Stimulated activated CD4-positive, alpha-beta T cell treated with anti-CD3 and anti-CD28 coated beads, Interleukin-12 subunit alpha, Interleukin-12 subunit beta, amount 100 ng/mL, for 48 hours (primary cell): Measurements from ENCODE around the gene ATP6V0D1.
"Not testable (repeated sequence)": the region's sequence is repeated elsewhere in the genome, so short reads cannot be mapped to it uniquely, and the experiment has no call there.

ENCODE experiments used
- DNase-seq, 3 donors: peaks; one replicate each; pipeline ENCODE4 v3.0.0-alpha.2; 2020; ENCODE audit warnings: low read depth in 2 of 3, low spot score in 1 of 3

Gene ATP6V0D1

DNA sequence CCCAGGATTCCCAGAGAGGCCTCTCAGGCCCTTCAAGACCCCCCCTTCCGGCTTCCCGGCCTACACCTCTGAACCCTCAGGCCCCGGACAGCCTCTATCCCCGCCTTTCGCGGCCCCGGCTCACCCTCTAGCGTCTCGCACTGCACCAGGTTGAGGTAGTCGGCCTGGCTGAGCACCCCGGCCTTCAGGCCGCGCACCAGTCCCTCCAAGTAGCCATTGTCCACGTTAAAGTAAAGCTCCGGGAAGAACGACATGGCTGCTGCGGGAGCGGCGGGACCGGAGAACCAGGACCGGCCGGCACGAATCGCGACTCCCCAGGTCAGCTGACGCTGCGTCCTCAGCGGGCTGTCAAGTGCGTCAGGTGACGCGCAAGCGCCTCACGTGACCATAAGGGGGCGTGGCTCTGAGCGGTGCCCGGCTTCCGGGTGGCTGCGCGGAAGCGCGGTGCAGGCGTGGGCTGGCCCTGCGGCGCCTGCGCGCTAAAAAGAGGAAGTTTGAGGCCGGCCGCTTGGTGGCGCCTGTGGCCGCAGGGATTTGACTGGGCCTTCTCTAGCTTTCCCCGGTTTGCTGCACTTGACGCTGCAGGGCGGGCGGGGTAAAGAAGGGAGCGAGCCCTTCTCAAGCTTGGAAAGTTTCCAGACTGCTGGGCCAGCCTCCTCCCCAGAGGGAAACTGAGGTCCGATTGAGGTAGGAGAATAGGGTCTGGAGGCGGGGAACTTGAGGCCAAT is at the start of gene ATP6V0D1:
ATP6V0D1 (minus strand) TSS at position 325 of the 728 bp plus-strand sequence; CDS start at position 254, 71 bp downstream.
- peak; percentile 96 to 99 (median 98) for DNase-seq

DNA sequence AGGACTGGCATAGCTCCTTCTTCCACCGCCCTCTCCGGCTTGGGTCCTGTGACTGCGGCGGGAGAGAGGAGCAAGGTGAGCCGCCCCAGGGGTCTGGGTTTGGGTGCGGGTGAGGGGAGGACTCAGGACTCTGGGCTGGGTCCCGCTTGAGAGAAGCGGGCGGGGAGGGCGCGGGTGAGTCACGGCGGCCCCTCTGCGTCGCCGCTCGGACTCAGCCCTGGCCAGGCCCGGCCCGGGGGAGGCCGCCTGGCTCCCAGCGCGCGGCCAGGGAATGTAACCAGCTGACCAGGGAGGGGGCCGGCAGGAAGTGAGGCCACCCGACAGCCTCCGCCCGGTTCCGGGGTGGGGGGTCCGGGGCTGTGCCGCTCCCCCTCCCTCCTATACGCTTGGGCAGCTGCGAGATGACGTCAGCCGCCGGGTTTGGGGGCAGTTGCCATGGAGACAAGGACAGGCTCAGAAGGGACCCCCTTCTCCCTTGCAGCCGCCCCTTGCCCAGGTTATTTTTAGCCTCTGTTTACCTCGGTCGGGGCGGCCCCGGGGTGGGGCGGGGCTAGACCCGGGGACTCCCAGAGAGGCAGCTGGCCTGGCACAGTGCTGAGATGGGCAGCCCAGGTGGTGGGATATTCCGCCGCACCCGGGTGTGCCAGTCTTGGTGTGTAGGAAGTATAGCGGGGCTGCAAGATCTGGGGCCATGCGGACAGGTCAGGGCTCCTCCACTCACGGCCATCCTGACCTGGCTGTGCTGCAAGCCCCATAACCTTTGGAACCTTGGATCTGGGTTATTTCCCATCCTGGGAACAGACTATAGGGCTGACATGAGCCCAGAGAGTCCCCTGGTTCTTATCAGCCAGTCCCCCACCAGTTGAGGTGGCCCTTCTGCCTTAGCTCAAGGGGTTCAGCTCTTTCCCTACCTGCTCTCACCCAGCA is 49.3 kb upstream of the ATP6V0D1 start:
- no peak for DNase-seq

DNA sequence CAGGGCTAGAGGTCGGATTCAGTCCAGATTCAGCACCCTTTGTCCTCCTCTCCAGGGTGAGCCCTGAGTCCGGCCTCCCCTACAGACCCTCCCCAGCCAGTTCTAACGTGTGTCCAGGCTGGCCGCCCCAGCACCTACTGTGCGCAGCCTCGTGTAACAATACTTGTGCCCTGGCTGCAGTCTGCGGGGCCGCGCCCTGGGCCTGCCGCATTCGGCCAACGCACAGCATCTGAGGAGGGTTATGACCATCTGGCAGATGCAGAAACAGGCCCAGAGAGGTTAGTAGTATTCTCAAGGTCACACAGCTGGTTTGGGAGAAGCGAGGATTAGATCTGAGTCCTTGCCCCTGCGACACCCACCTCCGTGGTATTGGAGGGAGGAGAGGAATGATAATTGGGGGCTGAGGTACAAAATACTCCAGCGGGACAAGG is 48.6 kb upstream of the ATP6V0D1 start:
- no peak for DNase-seq

DNA sequence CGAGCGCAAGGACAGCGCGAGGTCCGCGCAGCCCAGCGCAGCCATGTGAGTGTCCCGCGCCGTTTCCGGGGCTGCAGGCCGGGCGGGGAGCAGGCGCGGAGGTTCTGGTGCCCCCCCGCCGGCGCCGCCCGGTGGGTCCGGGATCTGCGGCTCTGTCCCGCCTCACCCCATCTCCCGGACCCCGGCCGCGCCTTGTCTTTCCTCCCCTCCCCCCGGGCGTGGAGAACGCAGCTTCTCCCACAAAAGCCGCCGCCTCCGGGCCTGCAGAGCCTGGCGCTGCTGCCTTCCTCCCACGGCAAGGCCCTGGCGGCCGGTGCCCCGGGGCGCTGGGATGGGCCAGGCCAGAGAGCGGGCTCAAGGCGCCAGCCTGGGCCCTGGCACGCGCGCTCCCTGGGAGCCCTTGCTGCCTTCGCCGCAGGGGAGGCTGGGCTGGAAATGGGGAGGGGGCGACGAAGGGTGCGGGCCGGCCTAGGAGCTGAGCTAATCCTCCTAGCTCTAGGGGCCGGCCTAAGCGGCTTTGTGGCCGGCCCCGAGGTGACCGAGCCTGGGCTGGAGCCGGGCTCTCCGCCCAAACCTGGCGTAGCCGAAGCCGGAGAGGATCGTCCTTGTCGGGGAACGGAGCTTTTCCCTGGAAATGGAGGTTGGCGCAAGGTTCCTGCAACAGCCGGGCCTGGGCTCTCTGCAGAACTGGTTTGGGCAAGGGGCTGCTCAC is 48.1 kb upstream of the ATP6V0D1 start:
- DNase-seq: no peak

DNA sequence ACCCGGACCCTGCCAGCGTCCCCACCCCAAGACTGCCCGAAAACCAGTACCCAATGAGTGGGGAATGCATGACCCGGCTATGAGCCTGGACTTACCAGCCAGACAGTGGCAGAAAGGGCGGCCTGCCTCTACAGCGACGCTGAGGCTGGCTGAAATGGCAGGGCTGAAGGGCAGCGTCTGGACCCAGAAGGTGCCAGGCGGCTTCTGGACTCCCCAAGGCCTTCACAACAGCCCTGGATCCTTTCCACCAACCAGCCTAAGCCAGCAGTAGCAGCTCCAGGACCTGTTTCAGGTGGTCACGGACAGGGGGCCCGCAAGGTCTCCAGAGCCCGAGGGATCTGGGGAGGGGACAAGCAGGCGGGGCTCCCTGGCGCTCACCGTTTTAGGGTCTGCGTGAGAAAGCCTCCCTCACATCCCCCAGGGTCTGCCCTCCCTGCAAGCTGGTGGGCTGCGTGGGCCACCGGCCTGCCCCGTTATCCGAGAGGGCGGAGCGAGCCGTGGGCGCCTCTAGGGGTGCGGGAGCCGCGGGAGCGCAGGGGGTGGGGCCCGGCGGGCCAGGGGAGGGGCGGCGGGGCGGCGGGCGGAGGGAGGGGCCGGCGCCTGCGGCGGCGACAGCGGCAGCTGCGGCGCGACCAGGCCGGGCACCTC is 47.4 kb upstream of the ATP6V0D1 start, which contains the start of gene RIPOR1:
RIPOR1 (plus strand) TSS at position 608 of the 648 bp plus-strand sequence. CDS start 9,618 bp downstream, outside the sequence.
- DNase-seq: peak in 1 of 3 donors; percentile 45

DNA sequence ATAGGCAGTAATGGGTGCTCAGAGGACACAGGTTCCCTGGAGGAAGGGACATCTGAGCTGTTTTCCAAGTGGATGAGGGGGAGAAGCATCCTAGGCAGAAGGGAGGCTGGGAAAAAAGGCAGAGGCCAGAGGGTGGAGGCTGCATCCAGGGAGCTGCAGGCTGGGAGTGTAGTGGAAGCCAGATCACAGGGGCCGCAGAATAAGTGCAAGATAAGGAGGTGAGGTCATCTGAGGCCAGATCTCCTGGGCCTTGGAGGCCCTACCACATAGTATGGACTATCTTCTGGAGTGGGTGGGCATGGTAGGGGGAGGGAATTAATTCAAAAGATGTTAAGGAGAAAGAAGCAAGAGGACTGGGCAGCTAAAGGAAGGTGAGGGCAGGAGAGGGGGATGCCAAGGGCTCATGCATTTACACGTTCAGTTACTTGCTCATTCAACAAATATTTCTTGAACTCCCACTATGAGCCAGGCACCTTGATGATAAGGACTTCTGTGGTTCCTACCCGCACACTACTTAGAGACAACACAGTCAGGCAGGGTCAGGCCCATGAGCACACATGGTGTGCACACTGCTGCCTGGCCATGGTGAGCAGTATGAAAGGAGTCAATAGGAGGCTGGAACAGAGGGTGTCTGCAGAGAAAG is 45.3 kb upstream of the ATP6V0D1 start:
- no peak for DNase-seq

DNA sequence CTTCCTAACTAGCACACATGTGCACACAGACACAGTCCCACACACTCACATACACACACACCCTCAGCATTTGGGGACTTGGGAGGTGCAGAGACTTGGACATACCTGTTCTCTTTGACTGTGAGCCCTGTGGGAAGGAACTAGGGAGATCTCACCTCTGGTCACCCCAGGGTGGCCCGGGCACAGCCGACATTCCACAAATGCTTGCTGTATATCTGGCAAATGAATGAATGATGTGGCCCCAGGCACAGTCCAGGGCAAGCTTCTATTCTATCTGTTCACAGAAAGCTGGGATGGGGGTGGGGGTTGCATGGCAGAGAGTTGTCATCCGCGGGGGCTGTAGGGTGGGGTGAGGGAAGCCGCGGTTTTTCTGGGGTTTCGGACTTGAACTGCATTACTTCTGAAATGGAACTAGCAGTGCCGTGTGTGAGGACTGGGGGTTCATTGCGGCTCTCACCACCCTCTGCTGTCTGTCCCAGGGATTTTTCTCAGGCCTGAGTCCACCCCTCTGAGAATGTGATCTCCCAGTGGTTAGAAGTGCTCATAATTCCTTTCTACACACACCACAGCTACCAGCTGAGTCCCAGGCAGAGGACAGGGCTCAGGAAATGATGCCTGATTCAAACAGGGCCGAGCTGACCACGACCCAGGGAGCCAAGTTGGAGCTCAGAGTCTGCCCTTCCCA is 44.4 kb upstream of the ATP6V0D1 start:
- no peak for DNase-seq

DNA sequence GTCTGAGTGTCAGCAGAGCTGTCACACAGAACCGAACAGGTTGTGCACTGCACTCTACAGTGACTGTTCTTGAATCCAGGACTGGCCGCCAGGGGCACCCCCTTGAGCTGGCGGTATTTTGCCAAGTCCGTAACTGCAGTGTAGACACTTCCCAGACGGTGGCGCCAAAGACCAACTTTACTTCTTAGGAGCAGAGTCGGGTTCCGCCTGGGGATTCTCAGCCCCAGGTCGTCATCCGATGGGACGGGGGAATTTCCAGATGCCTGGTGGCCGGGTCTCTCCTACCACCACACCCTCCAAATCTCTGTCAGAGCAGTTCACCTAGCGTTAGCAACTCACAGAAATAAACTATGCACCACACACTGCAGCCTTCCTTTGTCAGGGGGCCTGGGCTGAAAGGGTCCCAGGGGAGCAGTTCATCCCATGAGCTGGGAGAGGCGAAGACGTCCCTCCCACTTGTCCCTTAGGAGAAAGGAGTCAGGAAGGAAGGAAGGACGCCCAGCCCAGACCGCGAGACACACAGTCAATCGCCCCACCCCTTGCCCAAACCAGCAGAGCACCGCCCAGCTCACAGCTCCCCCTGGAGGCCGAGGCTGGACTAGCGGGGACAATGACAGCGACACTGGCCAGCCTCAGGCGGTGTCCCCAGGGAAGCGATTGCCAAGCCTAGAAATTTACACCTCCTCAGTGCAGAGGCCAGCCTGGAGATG is 40.3 kb upstream of the ATP6V0D1 start:
- peak; percentile 96 to 100 (median 96) for DNase-seq

DNA sequence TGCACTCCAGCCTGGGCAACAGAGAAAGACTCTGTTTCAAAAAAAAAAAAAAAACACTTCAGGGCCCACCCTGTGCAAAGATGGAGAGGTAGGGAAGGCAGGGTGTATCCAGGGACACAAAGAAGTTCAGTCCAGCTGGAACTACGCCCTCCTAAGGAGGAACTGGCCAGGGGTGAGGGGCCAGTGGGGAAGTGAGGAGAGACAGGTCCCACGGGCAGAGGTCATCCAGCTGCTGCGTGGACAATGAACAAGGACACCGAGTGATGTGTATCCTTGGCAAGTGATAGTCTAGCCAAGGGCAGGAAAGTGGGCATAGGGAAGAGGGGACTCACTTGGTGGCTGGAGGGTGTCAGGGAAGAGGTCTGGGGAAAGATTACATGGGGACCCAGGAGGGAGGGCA is 38.3 kb upstream of the ATP6V0D1 start:
- DNase-seq: no peak

DNA sequence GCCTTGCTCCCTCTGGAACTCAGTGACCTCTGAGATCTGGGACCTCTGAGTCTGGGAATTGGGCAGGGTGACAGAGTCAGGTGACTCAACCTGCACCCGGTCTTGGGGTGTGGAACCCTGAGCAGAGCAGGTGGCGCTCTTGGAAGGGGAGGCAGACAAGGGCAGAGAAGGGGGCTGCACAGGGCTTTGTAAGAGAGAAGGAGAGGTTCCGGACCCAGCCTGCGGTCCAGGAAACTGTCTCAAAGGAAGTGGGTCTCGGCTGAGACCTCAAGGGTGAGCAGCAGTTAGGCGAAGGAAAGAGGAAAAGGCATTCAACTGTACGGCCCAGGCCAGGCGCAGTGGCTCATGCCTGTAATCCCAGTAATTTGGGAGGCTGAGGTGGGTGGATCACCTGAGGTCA is 37.7 kb upstream of the ATP6V0D1 start:
- no peak for DNase-seq

DNA sequence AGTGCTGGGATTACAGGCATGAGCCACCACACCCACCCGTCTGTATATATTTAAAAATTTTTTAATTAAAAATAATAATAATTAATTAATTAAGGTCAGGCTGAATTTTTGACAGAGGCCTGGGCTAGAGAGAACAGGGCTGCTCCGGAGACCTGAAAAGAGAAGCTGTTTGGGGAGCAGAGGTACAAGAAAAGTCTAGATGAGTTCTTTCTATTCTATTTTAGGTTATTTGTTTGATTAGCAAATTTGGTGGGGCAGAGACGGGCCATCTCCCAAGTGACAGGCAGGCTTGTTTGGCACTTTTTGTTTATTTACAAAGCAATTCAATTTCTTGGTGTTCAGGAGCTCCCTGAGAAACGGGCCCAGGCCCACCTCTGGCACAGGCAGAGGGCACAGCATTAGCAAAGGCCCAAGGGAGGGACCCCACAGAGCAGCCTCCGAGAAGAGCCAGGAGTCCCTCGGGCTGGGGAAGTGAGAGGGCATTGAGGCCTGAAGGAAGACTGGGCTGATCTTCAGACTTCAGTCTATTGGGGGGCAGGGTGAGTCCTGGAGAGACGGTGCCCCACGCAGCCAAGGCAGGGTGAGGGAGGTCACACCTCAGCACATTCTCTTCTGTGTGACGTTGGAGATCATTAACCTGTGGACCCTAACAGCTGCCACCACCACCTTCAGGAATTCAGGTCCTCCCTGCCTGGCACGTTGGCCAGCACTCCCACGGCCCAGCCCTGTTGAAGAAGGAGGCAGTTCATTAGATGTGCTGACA is 36.9 kb upstream of the ATP6V0D1 start:
- no peak for DNase-seq

DNA sequence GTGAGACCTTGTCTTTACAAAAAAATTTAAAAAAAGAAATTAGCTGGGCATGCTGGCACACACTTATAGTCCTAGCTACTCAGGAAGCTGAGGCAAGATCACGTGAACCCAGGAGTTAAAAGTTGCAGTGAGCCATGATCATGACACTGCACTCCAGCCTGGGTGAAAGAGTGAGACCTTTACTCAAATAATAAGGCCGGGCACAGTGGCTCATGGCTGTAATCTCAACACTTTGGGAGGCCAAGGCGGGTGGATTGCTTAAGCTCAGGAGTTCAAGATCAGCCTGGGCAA is 36.1 kb upstream of the ATP6V0D1 start:
- no peak for DNase-seq

DNA sequence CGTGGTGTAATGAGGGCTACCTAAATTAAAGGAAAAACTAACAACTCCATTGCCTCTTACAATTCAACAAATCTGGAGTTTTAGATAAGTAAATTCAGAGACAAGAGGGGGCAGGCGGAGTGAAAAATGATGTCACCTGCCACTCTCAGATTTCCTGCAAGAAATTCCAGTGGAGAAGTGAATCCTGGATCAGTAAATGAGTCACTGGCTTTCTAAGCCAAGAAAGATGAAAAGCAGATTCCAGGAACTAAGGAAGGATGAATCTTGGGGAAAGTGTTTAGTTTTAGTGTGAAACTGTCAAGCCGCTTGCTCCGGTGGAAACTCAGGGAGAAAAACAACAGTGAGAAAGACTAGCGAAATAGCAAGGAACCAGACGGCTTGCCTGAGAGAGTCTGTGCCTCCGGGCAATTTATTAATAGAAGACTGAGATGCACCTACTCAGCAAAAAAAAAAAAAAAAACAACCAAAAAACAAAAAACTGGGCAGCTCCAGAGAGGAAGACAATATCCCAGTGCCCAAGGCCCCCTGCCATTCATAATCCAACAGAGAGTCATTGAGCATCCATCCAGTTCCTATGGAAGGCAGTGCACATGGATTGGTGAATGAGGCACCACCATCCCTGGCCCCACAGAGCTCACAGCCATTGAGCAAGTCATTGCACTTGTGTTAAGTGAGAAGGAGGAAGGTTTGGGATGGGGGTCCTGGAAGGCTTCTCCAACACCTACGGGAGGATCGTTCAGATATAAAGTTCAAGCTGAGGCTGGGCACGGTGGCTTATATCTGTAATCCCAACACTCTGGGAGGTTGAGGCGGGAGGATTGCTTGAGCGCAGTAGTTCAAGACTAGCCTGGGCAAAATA is 35.6 kb upstream of the ATP6V0D1 start:
- no peak for DNase-seq

DNA sequence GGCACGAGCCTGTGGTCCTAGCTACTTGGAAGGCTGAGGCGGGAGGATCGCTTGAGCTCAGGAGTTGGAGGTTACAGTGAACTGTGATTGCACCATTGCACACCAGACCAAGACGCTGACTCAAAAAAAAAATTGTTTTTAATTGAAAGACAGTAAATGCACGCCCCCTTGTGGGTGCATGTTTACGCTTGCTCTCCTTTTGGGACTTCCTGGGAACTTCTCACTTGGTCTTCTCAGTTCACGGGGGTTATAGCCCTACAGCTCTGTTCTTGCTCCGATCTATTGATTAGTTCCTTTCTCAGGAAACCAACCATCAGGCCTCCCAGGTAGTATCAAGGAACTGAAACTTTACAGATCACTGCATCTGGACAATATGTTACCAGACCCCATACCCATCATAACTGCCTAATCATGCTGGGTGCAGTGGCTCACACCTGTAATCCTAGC is 33.4 kb upstream of the ATP6V0D1 start:
- peak; percentile 64 to 80 (median 70) for DNase-seq

DNA sequence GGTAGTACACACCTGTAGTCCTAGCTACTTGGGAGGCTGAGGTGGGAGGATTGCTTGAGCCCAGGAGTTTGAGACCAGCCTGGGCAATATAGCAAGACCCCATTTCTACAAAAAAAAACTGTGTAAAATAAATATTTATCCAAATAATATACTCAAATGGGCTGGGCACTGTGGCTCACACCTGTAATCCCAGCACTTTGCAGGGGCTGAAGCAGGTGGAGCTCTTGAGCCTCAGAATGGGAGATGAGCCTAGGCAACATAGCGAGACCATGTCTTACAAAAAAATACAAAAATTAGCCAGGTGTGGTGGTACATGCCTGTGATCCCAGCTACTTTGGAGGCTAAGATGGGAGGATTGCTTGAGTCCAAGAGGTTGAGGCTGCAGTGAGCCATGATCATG is 32.9 kb upstream of the ATP6V0D1 start:
- DNase-seq: not testable (repeated sequence)

DNA sequence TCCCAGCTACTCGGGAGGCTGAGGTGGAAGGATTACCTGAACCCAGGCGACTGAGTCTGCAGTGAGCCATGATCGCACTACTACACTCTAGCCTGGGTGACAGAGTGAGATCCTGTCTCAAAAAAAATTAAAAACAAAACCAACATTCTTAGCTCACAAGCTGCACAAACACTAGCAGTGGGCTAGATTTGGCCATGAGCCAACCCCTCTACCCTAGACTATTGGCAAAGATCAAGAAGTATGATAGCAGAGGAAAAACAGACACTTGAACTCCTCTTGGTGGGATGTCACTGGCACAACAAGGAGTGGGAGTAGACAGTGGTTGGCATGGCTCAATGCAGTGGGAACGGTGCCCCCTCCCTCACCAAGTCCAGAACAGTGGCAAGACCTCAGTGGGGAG is 28.1 kb upstream of the ATP6V0D1 start:
- no peak for DNase-seq

DNA sequence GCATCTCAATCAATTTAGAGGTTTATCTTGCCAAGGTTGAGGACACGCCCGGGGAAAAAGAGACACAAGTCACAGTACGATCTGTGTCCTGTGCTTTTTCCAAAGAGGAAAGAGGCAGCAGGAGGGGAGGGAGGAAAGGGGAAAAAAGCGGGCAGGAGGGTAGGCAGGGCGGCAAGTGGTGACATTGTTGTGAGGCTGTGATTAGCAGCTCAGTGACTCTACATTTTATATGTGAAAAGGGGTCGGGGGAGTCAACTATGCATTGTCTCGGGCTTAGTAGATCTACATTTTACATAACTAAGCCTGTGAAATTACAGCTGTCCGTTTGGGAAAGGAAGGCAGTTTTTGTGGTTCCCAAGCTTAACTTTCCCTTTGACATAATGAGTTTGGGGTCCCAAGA is 25.5 kb upstream of the ATP6V0D1 start:
- no peak for DNase-seq
